HG03354 (cell line): ENCODE results near the gene PRSS38.
"Not testable (repeated sequence)": the region's sequence is repeated elsewhere in the genome, so short reads cannot be mapped to it uniquely, and the experiment has no call there.

Experiments used
- ATAC-seq: cut with Tn5 transposase; IDR thresholded peaks from one replicate; pipeline ENCODE4 v1.9.1; 2021; ENCODE audit warnings: mild to moderate bottlenecking; ENCODE audit not compliant: unreplicated experiment, poor library complexity, severe bottlenecking

The PRSS38 gene

DNA sequence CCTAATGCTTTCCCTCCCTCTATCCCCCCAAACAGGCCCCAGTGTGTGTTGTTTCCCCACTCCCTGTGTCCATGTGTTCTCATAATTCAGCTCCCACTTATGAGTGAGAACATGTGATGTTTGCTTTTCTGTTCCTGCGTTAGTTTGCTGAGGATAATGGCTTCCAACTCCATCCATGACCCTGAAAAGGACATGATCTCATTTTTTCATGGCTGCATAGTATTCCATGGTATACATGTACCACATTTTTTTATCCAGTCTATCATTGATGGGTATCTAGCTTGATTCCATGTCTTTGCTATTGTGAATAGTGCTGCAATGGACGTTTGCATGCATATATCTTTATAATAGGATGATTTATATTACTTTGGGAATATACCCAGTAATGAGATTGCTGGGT, 8.7 kb downstream of the PRSS38 start:
- ATAC-seq = no peak

DNA sequence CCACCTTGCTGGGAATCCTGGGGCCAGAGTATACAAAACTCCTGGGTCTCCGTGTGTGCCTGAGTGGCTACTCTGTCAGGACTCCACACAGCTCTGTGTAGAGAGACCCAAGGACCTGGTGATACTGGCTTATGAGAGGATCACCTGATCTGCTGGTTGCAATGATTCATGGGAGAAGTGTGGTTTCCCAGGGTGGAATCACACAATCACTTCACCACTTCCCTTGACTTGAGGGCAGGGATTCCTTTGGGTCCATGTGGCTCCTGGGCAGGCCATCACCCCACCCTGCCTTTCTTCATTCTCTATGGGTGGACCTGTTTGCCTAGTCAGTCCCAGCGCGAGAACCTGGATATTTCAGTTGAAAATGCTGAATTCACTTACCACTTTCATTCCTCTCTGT, 13.3 kb downstream of the PRSS38 start:
- ATAC-seq = no peak

DNA sequence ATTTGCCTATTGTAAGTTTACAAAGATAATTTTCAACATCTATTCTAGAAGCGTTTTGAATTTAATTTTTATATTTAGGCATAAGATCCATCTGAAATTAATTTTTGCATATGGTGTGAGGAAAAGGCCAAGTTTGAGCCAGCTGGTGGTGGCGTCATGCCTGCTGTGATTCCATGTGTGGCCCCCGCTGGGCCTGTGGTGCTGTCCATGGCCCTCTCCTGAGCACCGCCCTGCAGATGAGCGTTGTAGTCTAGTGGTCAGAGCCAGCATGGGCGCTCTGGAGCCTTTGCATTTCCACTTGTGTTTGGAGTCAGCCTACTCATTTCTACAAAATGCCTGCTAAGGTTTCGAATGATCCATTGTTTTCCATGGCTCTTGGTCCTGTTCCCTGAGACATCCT, 22.7 kb downstream of the PRSS38 start:
- ATAC-seq = no peak

DNA sequence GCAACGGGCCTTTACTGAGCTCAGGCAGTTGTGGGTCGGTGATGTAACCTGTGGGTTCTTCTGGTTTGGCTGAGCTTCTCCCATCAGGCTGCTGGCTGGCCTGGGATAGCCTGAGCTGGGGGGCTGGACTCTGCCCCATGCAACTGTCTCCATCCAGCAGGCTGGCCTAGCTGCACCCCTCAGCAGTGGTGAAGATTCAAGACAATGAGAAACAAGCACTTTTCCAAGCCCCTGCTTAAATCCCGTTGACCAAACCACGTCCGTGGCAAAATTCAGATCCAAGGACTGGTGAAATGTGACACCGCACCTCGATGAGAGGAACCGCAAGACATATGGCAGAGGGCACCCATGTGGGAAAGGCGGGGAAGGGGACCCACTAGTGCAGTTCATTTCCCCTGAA, 25.6 kb downstream of the PRSS38 start:
- no peak for ATAC-seq

DNA sequence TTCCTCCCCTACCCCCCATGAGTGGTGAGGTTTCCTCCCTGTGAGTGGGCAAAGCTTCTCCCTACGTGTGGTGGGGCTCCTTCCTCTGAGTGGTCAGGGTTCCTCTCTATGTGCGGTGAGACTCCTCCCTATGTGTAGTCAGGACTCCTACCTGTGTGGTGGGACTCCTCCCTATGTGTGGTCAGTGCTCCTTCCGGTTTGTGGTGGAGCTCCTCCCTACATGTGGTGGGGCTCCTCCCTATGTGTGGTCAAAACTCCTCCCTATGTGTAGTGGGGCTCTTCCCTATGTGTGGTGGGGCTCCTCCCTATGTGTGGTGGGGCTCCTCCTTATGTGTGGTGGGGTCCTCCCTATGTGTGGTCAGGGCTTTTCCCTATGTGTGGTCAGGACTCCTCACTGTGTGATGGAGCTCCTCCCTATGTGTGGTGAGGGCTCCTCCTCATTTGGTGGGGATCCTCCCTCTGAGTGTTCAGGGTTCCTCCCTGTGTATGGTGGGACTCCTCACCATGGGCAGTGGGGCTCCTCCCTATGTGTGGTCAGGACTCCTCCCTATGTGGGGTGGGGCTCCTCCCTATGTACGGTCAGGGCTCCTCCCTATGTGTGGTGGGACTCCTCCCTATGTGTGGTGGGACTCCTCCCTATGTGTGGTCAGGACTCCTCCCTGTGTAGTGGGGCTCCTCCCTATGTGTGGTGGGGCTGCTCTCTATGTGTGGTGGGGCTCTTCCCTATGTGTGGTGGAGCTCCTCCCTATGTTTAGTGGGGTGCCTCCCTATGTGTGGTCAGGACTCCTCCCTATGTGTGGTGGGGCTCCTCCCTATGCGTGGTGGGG, 29.1 kb downstream of the PRSS38 start:
- ATAC-seq = no peak

DNA sequence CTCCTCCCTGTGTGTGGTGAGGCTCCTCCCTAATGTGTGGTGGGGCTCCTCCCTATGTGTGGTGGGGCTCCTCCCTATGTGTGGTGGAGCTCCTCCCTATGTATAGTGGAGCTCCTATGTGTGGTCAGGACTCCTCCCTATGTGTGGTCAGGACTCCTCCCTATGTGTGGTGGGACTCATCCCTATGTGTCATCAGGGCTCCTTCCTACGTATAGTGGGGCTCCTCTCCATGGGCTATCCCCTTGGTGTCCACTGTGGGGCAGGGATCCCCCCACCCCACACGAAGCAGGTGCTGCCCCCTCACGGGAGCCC, 29.6 kb downstream of the PRSS38 start:
- no peak for ATAC-seq

DNA sequence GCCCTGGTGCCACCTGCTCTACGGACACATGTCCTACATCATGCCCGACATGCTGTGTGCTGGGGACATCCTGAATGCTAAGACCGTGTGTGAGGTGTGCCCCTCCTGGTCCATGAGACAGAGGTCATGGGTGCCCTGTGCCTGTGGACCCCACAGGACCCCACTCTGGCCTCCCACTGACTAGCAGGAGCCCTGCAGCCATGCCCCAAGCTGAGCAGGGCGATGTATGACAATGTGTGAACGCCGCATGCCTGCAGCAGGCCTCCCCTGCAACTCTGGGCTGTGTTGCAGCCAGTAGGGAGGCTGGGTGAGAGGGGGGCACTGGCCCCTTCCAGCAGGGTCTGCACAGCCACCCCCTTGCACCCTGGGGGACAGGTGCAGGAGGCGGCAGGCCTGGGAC, 30.0 kb downstream of the PRSS38 start:
- no peak for ATAC-seq

DNA sequence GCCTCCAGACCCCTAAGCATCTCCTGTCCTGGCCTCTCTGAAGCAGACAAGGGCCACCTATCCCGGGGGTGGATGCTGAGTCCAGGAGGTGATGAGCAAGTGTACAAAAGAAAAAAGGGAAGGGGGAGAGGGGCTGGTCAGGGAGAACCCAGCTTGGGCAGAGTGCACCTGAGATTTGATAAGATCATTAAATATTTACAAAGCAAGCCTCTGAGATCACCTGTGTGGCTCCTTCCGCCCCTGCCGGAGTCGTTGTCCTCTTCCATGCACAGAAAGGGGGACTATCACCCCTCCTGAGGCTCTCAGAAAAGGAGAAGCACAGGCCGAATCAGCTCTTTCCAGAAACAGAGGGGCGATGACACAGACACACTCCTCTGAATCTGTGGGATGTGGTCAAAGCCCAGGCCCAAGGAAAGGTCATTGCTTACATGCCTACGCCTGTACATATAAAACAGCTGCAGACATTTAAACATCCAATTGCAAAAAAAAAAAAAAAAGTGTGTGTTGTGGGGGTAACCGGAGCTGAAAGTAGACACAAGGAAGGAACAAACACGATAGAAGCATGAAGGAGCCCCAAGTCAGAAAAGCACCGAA, 30.9 kb downstream of the PRSS38 start:
- ATAC-seq = no peak

DNA sequence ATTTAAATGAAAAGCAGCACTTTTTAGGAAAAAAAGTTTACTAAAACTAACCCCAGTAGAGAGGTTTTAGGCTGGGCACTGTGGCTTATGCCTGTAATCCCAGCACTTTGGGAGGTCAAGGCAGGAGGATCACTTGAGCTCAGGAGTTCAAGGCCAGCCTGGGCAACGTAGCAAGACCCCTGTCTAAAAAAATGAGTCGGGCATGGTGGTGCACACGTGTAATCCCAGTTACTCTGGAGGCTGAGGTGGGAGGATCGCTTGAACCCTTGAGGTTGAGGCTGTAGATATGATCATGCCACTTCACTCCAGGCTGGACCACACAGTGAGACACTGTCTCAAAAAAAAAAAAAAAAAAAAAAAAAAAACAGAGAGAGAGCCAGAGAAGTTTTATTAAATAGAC, 31.6 kb downstream of the PRSS38 start:
- not testable (repeated sequence) for ATAC-seq

DNA sequence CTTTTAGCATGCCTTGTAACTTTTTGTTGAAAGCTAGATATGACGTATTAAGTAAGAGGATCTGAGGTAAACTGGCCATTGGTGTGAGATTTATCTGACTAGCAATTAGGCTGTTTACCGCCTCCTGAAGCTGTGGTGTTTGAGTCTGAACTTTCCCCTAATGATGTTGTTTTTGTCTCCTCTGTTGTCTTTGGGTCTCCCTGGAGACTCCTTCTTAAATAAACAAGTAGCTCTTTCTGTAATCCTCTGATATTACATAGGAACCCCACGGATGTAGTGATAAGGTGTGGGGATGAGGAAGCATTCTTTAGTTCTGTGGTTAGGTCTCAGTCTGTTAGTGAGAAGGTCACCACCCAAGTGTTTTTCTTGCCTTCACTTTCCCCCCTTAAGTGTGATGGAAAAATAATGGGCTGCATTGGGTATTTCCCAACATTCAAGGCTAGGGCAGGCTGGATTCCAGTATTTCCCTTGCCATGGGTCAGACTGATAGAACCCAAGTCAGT, 33.0 kb downstream of the PRSS38 start:
- ATAC-seq = no peak

DNA sequence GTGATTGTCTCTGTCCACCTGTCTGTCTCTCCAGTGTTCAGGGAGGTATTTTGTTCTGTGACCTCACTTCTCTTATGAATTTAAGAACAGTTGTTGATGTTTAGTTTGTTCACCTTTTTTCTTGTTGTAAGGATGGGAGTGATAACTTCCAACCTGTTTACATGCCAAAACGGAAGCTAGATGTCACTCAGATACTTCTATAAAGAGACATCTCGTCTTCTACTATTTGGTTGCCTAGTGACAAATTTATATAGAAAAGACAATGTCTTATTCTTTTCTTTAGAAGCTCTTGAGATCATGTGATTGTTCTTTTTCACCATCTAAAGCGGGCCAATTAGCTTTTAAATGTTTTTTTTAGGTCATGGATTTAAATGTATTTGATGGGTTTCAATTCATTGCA, 33.8 kb downstream of the PRSS38 start:
- ATAC-seq = no peak

DNA sequence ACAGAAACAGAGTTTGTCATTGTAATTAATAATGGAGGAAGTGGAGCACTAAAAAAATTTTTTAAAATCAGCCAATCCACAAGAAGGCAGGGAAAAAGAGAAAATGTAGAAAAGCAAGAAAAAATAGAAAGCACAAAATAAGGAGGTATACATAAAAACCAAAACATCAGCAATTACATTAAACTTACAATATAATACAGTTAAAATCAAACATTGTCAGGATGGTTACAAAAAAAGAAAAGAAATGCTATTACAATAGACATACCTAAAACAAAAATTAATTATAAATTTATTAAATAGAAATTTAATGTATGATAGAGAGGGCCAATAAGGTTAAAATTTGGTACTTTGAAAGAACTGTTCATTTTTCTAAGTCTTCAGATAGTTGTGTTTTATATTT, 38.7 kb downstream of the PRSS38 start:
- no peak for ATAC-seq

DNA sequence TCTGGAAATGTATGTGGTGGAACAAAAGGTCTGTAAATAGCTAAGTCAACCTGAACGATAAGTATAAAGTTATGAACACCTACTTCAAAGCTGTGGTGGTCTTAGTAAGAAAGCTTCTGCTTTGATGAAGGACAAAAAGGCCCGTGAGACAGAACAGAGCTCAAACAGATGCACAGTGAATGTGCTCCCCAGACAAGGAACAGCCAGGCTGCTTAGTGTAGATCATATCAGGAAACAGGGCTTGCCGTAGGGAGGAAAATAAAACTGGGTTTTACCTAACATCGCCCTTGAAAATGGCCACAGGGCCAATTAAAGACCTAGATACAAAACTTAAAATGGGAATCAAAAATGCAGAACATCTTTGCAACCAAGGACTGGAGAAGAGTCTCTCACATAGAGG, 40.2 kb downstream of the PRSS38 start:
- no peak for ATAC-seq

DNA sequence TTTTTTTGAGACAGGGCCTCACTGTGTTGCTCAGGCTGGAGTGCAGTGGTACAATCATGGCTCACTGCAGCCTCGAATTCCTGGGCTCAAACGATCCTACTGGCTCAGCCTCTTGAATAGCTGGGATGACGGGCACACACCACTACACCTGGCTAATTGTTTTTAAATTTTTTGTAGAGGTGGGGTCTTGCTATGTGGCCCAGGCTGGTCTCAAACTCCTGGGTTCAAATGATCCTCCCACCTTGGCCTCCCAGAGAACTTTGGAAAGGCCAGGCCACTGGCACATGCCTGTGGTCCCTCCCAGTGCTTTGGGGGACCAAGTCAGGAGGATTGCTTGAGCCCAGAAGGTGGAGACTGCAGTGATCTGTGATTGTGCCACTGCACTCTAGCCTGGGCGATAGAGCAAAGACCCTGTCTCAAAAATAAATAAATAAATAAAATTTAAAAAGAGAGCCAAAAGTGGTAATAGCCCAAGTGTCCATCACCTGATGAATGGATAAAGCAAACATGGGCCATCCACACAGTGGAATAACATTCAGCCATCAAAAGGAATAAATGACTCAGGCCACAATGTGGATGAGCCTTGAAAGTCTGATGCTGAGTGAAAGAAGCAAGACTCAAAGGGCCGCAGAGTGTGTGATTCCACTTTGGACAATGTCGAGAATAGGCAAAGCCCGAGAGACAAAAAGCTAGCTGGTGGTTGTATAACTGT, 40.8 kb downstream of the PRSS38 start:
- no peak for ATAC-seq

DNA sequence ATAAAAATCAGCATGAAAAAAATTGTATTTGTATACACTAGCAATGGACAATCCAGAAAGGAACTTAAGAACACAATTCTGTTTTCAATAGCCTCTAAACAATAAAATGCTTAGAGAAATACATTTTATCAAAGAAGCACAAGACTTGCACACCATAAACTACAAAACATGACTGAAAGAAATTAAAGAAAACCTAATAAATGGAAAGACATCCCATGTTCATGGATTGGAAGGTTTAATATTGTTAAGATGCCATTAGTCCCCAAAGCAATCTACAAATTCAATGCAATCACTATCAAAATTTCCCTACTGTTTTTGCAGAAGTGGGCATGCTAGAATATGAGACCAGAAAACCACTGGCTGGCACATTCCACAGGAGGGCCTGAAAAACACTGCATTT, 49.4 kb downstream of the PRSS38 start:
- no peak for ATAC-seq

DNA sequence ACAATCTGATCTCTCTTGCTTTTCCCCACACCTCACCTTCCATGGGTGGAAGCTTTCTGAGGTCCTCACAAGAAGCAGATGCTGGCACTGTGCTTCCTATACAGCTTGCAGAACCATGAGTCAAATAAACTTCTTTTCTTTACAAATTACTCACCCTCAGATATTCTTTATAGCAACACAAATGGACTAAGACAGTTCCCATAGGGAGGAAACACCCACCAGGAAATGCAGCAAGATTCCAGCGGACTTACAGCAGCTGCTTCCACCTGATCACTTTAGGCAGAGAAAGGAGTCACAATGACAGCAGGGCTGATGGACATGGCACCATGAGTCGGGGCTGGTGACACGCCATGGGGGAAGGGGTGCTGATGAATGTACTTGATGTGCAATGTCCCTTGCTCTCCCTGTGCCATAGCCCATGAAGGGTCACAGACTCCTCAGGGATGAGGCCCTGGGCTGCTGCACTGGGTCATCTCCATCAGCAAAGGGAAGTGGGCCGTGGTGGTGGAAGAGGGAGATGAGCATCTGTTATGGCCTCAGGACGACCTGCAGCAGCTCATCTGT, 53.9 kb downstream of the PRSS38 start:
- no peak for ATAC-seq

DNA sequence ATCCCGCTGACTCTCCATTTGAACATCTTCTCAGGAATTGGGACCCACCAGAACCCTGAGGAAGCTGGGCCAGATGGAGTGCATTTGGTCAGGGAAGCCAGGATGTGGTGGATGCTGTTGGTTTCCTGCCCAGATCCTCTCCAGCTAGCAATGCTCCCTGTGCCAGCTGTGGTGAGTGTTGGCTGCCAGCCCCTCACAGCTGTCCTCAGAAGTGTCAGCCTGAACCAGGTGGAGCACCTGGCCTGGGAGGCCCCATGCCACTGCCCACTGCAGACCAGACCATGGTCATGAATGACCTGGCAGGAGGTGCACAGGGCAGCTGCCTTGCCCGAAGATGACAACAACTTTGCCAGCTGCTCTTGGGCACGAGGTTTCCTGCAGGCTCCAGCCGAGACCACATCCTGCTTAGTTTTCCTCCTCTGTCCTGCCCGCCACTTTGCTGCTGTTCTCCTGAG, 54.4 kb downstream of the PRSS38 start:
- no peak for ATAC-seq

DNA sequence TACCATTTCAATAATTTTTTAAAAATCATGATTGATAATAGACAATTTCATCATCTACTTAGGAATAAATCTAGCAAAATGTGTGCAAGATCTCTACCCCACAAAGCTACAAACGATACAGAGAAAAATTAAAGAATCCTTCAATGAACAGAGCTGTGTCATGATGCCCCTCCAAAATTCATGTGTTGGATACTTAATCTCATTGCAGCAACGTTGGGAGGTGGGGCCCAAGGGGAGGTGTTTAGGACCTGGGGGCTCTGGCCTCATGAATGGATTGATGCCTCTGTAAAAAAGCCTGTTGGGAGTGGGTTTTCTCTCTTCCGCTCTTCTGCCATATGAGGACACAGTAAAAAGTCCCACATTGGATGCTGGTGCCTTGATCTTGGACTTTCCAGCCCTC, 54.9 kb downstream of the PRSS38 start:
- no peak for ATAC-seq

DNA sequence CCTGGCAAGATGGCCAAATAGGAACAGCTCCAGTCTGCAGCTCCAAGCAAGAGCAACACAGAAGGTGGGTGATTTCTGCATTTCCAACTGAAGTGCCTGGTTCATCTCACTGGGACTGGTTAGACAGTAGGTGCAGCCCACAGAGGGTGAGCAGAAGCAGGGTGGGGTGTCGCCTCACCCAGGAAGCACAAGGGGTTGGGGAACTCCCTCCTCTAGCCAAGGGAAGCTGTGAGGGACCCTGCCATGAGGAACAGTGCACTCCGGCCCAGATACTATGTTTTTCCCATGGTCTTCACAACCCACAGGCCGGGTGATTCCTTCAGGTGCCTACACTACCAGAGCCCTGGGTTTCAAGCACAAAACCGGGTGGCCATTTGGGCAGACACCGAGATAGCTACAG, 56.4 kb downstream of the PRSS38 start:
- not testable (repeated sequence) for ATAC-seq

DNA sequence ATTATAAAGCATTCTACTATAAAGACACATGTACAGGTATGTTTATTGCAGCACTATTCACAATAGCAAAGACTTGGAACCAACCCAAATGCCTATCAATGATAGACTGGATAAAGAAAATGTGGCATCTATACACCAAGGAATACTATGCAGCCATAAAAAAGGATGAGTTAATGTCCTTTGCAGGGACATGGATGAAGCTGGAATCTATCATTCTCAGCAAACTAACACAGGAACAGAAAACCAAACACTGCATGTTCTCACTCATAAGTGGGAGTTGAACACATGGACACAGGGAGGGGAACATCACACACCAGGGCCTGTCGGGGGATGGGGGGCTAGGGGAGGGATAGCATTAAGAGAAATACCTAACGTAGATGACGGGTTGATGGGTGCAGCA, 62.3 kb downstream of the PRSS38 start:
- ATAC-seq = not testable (repeated sequence)
